BLaER1 (cell line): Measurements from ENCODE around the gene PTGER3.
"Not testable (repeated sequence)": the region's sequence is repeated elsewhere in the genome, so short reads cannot be mapped to it uniquely, and the experiment has no call there.

ENCODE experiments used
- H3K27ac ChIP-seq: shearing (Covaris generic); formaldehyde crosslinking; 2 replicates; pipeline ENCODE4 v1.8.1; 2022
- H3K27me3 ChIP-seq: shearing (Covaris generic); formaldehyde crosslinking; 2 replicates; pipeline ENCODE4 v1.8.1; 2022
- H3K36me3 ChIP-seq: shearing (Covaris generic); formaldehyde crosslinking; 2 replicates; pipeline ENCODE4 v1.8.1; 2022
- H3K4me1 ChIP-seq: shearing (Covaris generic); formaldehyde crosslinking; 2 replicates; pipeline ENCODE4 v1.8.1; 2022
- H3K4me2 ChIP-seq: shearing (Covaris generic); formaldehyde crosslinking; 2 replicates; pipeline ENCODE4 v1.8.1; 2022
- H3K4me3 ChIP-seq: shearing (Covaris generic); formaldehyde crosslinking; 2 replicates; pipeline ENCODE4 v1.8.1; 2022
- H3K9ac ChIP-seq: shearing (Covaris generic); formaldehyde crosslinking; 2 replicates; pipeline ENCODE4 v1.8.1; 2022
- H3K9me3 ChIP-seq: shearing (Covaris generic); formaldehyde crosslinking; 2 replicates; pipeline ENCODE4 v1.8.1; 2022
- H4K20me1 ChIP-seq: shearing (Covaris generic); formaldehyde crosslinking; 2 replicates; pipeline ENCODE4 v1.8.1; 2022
- Cebpa-rat ChIP-seq: shearing (Covaris generic); IDR thresholded peaks from 2 replicates; pipeline ENCODE4 v1.8.1; 2022

PTGER3 gene

GRCh38 chr1:70970407-70970806 is 77.2 kb downstream of the PTGER3 start:
- Histone ChIP-seq H3K4me3 (no peak overlapping the region), H3K36me3 (no peaks in the 10 kb centered on the region), H3K27me3 (no peaks in the 10 kb centered on the region), H3K4me2 (no peak overlapping the region), H3K9ac (no peak overlapping the region), H4K20me1 (no peaks in the 10 kb centered on the region), H3K4me1 (no peaks in the 10 kb centered on the region), H3K27ac (no peak overlapping the region), H3K9me3 (no peaks in the 10 kb centered on the region)
- no peak for TF ChIP-seq Cebpa-rat

GRCh38 chr1:70966018-70966638 is 81.5 kb downstream of the PTGER3 start:
- H3K4me1 ChIP-seq, result no peaks in the 10 kb centered on the region
- no peak overlapping the region for H3K4me2 ChIP-seq
- no peaks in the 10 kb centered on the region for H4K20me1 ChIP-seq
- H3K27ac ChIP-seq, result no peak overlapping the region
- H3K36me3 ChIP-seq, result no peaks in the 10 kb centered on the region
- no peak overlapping the region for H3K9ac ChIP-seq
- no peaks in the 10 kb centered on the region for H3K9me3 ChIP-seq
- H3K4me3 ChIP-seq, result no peak overlapping the region
- no peak for TF ChIP-seq Cebpa-rat
- no peaks in the 10 kb centered on the region for H3K27me3 ChIP-seq

- Histone ChIP-seq H3K4me1 (no peaks in the 10 kb centered on the region), H3K27me3 (no peaks in the 10 kb centered on the region), H3K9me3 (no peaks in the 10 kb centered on the region), H3K36me3 (no peaks in the 10 kb centered on the region), H4K20me1 (no peaks in the 10 kb centered on the region), H3K9ac (no peak overlapping the region), H3K4me3 (no peak overlapping the region), H3K4me2 (no peak overlapping the region), H3K27ac (no peak overlapping the region)
- no peak for TF ChIP-seq Cebpa-rat
Measured at GRCh38 chr1:70963374-70963773, 84.2 kb downstream of the PTGER3 start.

- Histone ChIP-seq H3K4me2 (no peak overlapping the region), H3K9ac (no peak overlapping the region), H3K36me3 (no peaks in the 10 kb centered on the region), H3K27me3 (no peaks in the 10 kb centered on the region), H3K27ac (no peak overlapping the region), H3K9me3 (no peaks in the 10 kb centered on the region), H4K20me1 (no peaks in the 10 kb centered on the region), H3K4me3 (no peak overlapping the region), H3K4me1 (no peaks in the 10 kb centered on the region)
- no peak for TF ChIP-seq Cebpa-rat
Measured at GRCh38 chr1:70961374-70961975, 86.1 kb downstream of the PTGER3 start.

- Histone ChIP-seq H3K36me3 (no peaks in the 10 kb centered on the region), H3K4me1 (no peaks in the 10 kb centered on the region), H4K20me1 (no peaks in the 10 kb centered on the region), H3K27me3 (no peaks in the 10 kb centered on the region), H3K9ac (no peak overlapping the region), H3K4me2 (no peak overlapping the region), H3K4me3 (no peak overlapping the region), H3K27ac (no peak overlapping the region), H3K9me3 (no peaks in the 10 kb centered on the region)
- no peak for TF ChIP-seq Cebpa-rat
Measured at GRCh38 chr1:70948396-70949017, 99.1 kb downstream of the PTGER3 start.

- Histone ChIP-seq H3K4me1 (no peaks in the 10 kb centered on the region), H3K4me2 (no peak overlapping the region), H3K4me3 (no peak overlapping the region), H3K9me3 (no peaks in the 10 kb centered on the region), H4K20me1 (no peaks in the 10 kb centered on the region), H3K27ac (no peak overlapping the region), H3K27me3 (no peaks in the 10 kb centered on the region), H3K9ac (no peak overlapping the region), H3K36me3 (no peaks in the 10 kb centered on the region)
- no peak for TF ChIP-seq Cebpa-rat
Measured at GRCh38 chr1:70947835-70948234, 99.8 kb downstream of the PTGER3 start.

GRCh38 chr1:70945676-70946075 is 101.9 kb downstream of the PTGER3 start:
- Histone ChIP-seq H3K4me1 (no peaks in the 10 kb centered on the region), H3K9ac (no peak overlapping the region), H3K27ac (no peak overlapping the region), H3K9me3 (no peaks in the 10 kb centered on the region), H3K27me3 (no peaks in the 10 kb centered on the region), H3K36me3 (no peaks in the 10 kb centered on the region), H3K4me3 (no peak overlapping the region), H3K4me2 (no peak overlapping the region), H4K20me1 (no peaks in the 10 kb centered on the region)
- no peak for TF ChIP-seq Cebpa-rat

- Histone ChIP-seq H3K27ac (no peak overlapping the region), H3K9ac (no peak overlapping the region), H3K9me3 (no peaks in the 10 kb centered on the region), H3K4me2 (no peak overlapping the region), H3K4me3 (no peak overlapping the region), H3K4me1 (no peaks in the 10 kb centered on the region), H3K27me3 (no peaks in the 10 kb centered on the region), H4K20me1 (no peaks in the 10 kb centered on the region), H3K36me3 (no peaks in the 10 kb centered on the region)
- TF ChIP-seq Cebpa-rat, result no peak
Measured at GRCh38 chr1:70945251-70945650, 102.4 kb downstream of the PTGER3 start.

- H3K36me3 ChIP-seq, result no peaks in the 10 kb centered on the region
- no peak overlapping the region for H3K27ac ChIP-seq
- H4K20me1 ChIP-seq, result no peaks in the 10 kb centered on the region
- no peak overlapping the region for H3K4me3 ChIP-seq
- H3K4me2 ChIP-seq, result no peak overlapping the region
- H3K9me3 ChIP-seq, result peaks cover 13% of the 10 kb centered on the region
- TF ChIP-seq Cebpa-rat, result no peak
- no peak overlapping the region for H3K9ac ChIP-seq
- H3K4me1 ChIP-seq, result no peaks in the 10 kb centered on the region
- H3K27me3 ChIP-seq, result no peaks in the 10 kb centered on the region
Measured at GRCh38 chr1:70941563-70941962, 106.1 kb downstream of the PTGER3 start.

- H3K4me1 ChIP-seq, H4K20me1 ChIP-seq, H3K36me3 ChIP-seq, H3K4me2 ChIP-seq, H3K4me3 ChIP-seq, H3K27ac ChIP-seq, H3K9ac ChIP-seq, H3K27me3 ChIP-seq: not testable (repeated sequence)
- H3K9me3 ChIP-seq, result peaks cover 13% of the 10 kb centered on the region
Measured at GRCh38 chr1:70940398-70940797, 107.2 kb downstream of the PTGER3 start.
